ENCODE measurements around the gene ANKH. TPM values are rescaled to one million over a fixed set of nuclear protein-coding genes. Genes with fewer than 3 reads are reported as not detected.
"Not testable (repeated sequence)": the region's sequence is repeated elsewhere in the genome, so short reads cannot be mapped to it uniquely, and the experiment has no call there.

ANKH gene
- polyA plus RNA-seq, 4 donors = 33.0 to 82.2 (median 41.9) TPM

DNA sequence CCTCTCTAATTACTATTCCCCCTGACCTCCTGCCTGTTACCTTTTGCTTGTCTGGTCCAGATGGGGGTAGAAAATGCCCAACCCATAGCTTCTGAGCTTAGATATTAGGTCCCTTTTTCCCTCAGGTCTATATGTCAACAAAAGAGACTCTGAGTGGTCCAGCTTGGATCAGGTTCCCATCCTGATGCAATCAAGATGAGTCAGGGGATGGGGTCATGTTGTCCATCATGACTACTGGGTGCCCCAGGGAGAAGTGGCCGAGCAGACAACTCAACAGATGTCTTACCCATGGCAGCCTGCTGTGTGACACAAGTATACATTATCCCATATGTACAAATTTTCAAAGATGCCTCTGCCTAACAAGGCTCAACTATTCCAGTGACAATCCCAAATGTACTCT is 9.1 kb upstream of the ANKH start:
- no peak for FAIRE-seq
- H3K4me1 ChIP-seq (ENCODE audit: control insufficient read depth in 3 of 3, insufficient read depth in 2 of 3, low read depth in 1 of 3, low read length in 2 of 3) = peaks cover 0 to 19% (median 0%) of the 10 kb centered on the region in 3 donors
- H3K36me3 ChIP-seq (ENCODE audit: control insufficient read depth in 3 of 3, insufficient read depth in 2 of 3, low read depth in 1 of 3, low read length in 3 of 3) = no peaks in the 10 kb centered on the region
- 79 to 92% (median 84%) methylated on average over 1 of the region's 1 CpG for WGBS, 3 donors
- H3K27me3 ChIP-seq (ENCODE audit: control insufficient read depth in 3 of 3, insufficient read depth in 3 of 3, low read length in 3 of 3) = peaks cover 0 to 2% (median 0%) of the 10 kb centered on the region in 3 donors
- no peak for DNase-seq
- H3K9me3 ChIP-seq (ENCODE audit: control insufficient read depth in 2 of 2, insufficient read depth in 1 of 2, low read depth in 1 of 2, low read length in 1 of 2) = no peaks in the 10 kb centered on the region
- no peak overlapping the region for H3K4me3 ChIP-seq (ENCODE audit: low read depth in 1 of 3, low read length in 3 of 3)
- H3K27ac ChIP-seq (ENCODE audit: low read depth in 1 of 3, low read length in 2 of 3) = no peak overlapping the region

DNA sequence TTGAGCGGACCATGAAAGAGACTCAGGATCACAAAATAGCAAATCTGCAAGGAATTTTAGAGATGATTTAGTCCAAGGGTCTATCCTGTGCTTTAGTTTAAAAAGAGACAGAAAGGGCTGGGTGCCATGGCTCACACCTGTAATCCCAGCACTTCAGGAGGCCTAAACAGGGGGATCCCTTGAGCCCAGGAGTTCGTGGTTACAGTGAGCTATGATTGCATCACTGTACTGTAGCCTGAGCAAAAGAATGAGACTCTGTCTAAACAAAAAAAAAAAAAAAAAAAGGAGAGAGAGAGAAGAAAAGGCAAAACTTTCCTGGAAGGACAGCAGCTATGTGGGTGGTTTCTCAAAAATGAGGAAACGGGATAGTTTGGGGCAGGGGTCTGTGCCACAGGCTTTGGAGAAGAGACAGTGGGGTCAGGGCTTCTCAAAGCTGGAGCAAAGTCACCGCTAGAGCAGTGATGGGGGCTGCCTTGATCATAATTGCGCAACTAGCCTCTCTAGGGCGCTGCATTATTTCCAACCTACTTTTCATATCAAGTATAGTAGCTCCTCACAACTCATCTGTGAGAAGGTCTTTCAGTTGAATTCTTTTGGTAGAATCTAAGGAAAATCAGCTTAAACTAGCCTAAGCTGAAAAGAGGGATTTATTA is 8.5 kb upstream of the ANKH start:
- Histone ChIP-seq H3K4me3 (ENCODE audit: low read depth in 1 of 3, low read length in 3 of 3) (no peak overlapping the region), H3K36me3 (ENCODE audit: control insufficient read depth in 3 of 3, insufficient read depth in 2 of 3, low read depth in 1 of 3, low read length in 3 of 3) (no peaks in the 10 kb centered on the region), H3K9me3 (ENCODE audit: control insufficient read depth in 2 of 2, insufficient read depth in 1 of 2, low read depth in 1 of 2, low read length in 1 of 2) (no peaks in the 10 kb centered on the region), H3K27me3 (ENCODE audit: control insufficient read depth in 3 of 3, insufficient read depth in 3 of 3, low read length in 3 of 3) (peaks cover 0 to 2% (median 0%) of the 10 kb centered on the region in 3 donors), H3K27ac (ENCODE audit: low read depth in 1 of 3, low read length in 2 of 3) (peak overlapping the region in 1 of 3 donors; percentile 18), H3K4me1 (ENCODE audit: control insufficient read depth in 3 of 3, insufficient read depth in 2 of 3, low read depth in 1 of 3, low read length in 2 of 3) (peaks cover 0 to 19% (median 0%) of the 10 kb centered on the region in 3 donors)
- WGBS, 3 donors = 68 to 78% (median 74%) methylated on average over 6 of the region's 6 CpGs
- FAIRE-seq (no peak), DNase-seq (peak in 1 of 2 donors; percentile 62)

DNA sequence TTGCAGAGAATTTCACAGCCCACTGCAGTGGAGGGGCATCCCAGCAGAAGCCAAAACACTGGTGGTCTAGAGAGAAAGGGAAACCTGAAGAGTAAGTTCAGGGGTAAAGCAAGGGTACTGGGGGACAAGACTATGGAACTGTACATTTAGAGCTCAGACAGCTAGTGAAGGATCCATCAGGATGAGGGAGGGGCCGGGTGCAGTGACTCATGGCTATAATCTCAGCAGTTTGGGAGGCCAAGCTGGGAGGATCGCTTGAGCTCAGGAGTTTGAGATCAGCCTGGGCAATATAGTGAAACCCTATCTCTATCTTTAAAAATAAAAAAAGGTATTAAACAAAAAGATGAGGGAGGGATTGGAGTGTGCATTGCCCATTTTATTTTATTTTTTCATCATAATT is 7.8 kb upstream of the ANKH start:
- no peaks in the 10 kb centered on the region for H3K9me3 ChIP-seq (ENCODE audit: control insufficient read depth in 2 of 2, insufficient read depth in 1 of 2, low read depth in 1 of 2, low read length in 1 of 2)
- H3K36me3 ChIP-seq (ENCODE audit: control insufficient read depth in 3 of 3, insufficient read depth in 2 of 3, low read depth in 1 of 3, low read length in 3 of 3) = no peaks in the 10 kb centered on the region
- FAIRE-seq = no peak
- no peak for DNase-seq
- H3K27me3 ChIP-seq (ENCODE audit: control insufficient read depth in 3 of 3, insufficient read depth in 3 of 3, low read length in 3 of 3) = peaks cover 0 to 2% (median 0%) of the 10 kb centered on the region in 3 donors
- no peak overlapping the region for H3K4me3 ChIP-seq (ENCODE audit: low read depth in 1 of 3, low read length in 3 of 3)
- peaks cover 0 to 19% (median 0%) of the 10 kb centered on the region in 3 donors for H3K4me1 ChIP-seq (ENCODE audit: control insufficient read depth in 3 of 3, insufficient read depth in 2 of 3, low read depth in 1 of 3, low read length in 2 of 3)
- peak overlapping the region in 1 of 3 donors; percentile 18 for H3K27ac ChIP-seq (ENCODE audit: low read depth in 1 of 3, low read length in 2 of 3)
- 60 to 68% (median 64%) methylated on average over 2 of the region's 2 CpGs for WGBS, 3 donors

DNA sequence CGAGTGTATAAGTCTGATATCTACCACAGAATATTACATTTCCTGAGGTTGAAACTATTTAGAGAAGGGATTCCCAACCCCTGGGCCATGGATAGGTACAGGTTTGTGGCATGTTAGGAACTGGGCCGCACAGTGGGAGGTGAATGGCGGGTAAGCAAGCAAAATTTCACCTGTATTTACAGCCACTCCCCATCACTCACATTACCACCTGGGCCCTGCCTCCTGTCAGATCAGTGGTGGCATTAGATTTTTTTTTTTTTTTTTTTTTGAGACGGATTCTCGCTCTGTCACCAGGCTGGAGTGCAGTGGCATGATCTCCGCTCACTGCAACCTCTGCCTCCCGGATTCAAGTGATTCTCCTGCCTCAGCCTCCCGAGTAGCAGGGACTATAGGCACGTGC is 6.6 kb upstream of the ANKH start:
- WGBS, 3 donors = 92 to 95% (median 94%) methylated on average over 9 of the region's 9 CpGs
- H3K4me3 ChIP-seq (ENCODE audit: low read depth in 1 of 3, low read length in 3 of 3); H3K36me3 ChIP-seq (ENCODE audit: control insufficient read depth in 3 of 3, insufficient read depth in 2 of 3, low read depth in 1 of 3, low read length in 3 of 3); H3K9me3 ChIP-seq (ENCODE audit: control insufficient read depth in 2 of 2, insufficient read depth in 1 of 2, low read depth in 1 of 2, low read length in 1 of 2); H3K27me3 ChIP-seq (ENCODE audit: control insufficient read depth in 3 of 3, insufficient read depth in 3 of 3, low read length in 3 of 3); DNase-seq; FAIRE-seq; H3K27ac ChIP-seq (ENCODE audit: low read depth in 1 of 3, low read length in 2 of 3): not testable (repeated sequence)
- peaks cover 0 to 19% (median 0%) of the 10 kb centered on the region in 3 donors for H3K4me1 ChIP-seq (ENCODE audit: control insufficient read depth in 3 of 3, insufficient read depth in 2 of 3, low read depth in 1 of 3, low read length in 2 of 3)

DNA sequence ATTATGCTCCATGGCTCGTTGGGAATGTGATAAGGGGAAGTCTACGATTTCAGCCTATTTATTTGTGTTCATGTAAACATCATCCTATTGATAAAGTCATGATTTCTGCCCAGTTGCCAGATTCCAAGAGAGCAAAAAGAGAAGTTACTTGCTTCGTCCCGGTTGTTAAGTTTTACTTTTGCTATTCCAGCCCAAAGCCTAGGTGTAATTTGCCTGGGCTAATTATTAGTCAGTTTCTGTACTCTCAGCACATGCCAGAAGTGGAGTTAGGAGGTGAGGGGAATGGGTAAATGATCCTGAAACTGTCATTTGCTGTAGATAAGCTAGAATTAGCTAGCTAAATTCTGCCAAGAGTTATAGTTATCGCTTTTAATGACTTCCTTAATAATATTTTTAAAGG is 4.5 kb upstream of the ANKH start:
- peaks cover 0 to 2% (median 0%) of the 10 kb centered on the region in 3 donors for H3K27me3 ChIP-seq (ENCODE audit: control insufficient read depth in 3 of 3, insufficient read depth in 3 of 3, low read length in 3 of 3)
- H3K9me3 ChIP-seq (ENCODE audit: control insufficient read depth in 2 of 2, insufficient read depth in 1 of 2, low read depth in 1 of 2, low read length in 1 of 2) = no peaks in the 10 kb centered on the region
- 17 to 49% (median 26%) methylated on average over 5 of the region's 5 CpGs for WGBS, 3 donors
- H3K4me3 ChIP-seq (ENCODE audit: low read depth in 1 of 3, low read length in 3 of 3) = no peak overlapping the region
- peak in 1 of 2 donors; percentile 54 for DNase-seq
- H3K4me1 ChIP-seq (ENCODE audit: control insufficient read depth in 3 of 3, insufficient read depth in 2 of 3, low read depth in 1 of 3, low read length in 2 of 3) = peaks cover 0 to 19% (median 0%) of the 10 kb centered on the region in 3 donors
- no peaks in the 10 kb centered on the region for H3K36me3 ChIP-seq (ENCODE audit: control insufficient read depth in 3 of 3, insufficient read depth in 2 of 3, low read depth in 1 of 3, low read length in 3 of 3)
- H3K27ac ChIP-seq (ENCODE audit: low read depth in 1 of 3, low read length in 2 of 3) = peak overlapping the region in 2 of 3 donors; percentile 22 to 32
- no peak for FAIRE-seq

DNA sequence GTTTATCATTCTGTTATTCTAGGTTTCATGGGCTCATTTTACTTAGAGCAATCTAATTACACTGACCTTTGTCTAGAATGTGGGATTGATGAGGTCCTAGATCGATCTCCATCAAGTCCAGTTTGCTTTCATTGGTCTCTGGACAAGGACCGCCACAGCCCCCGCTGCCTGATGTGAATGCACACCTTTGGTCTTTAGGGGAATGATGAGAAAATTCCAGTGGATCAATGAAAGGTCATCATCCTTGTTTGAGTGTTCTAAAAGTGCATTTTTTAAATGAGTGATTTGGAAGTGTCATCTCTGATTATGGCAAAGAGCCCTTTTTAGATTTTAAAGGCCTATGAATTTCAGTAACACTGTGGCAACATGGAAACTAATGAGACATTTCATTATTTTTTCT is 2.2 kb upstream of the ANKH start:
- no peak overlapping the region for H3K4me3 ChIP-seq (ENCODE audit: low read depth in 1 of 3, low read length in 3 of 3)
- no peak overlapping the region for H3K27ac ChIP-seq (ENCODE audit: low read depth in 1 of 3, low read length in 2 of 3)
- DNase-seq = no peak
- FAIRE-seq = no peak
- peaks cover 0 to 8% (median 0%) of the 10 kb centered on the region in 3 donors for H3K4me1 ChIP-seq (ENCODE audit: control insufficient read depth in 3 of 3, insufficient read depth in 2 of 3, low read depth in 1 of 3, low read length in 2 of 3)
- H3K36me3 ChIP-seq (ENCODE audit: control insufficient read depth in 3 of 3, insufficient read depth in 2 of 3, low read depth in 1 of 3, low read length in 3 of 3) = no peaks in the 10 kb centered on the region
- peaks cover 0 to 2% (median 0%) of the 10 kb centered on the region in 3 donors for H3K27me3 ChIP-seq (ENCODE audit: control insufficient read depth in 3 of 3, insufficient read depth in 3 of 3, low read length in 3 of 3)
- WGBS, 3 donors = 89 to 94% (median 91%) methylated on average over 3 of the region's 3 CpGs
- no peaks in the 10 kb centered on the region for H3K9me3 ChIP-seq (ENCODE audit: control insufficient read depth in 2 of 2, insufficient read depth in 1 of 2, low read depth in 1 of 2, low read length in 1 of 2)

DNA sequence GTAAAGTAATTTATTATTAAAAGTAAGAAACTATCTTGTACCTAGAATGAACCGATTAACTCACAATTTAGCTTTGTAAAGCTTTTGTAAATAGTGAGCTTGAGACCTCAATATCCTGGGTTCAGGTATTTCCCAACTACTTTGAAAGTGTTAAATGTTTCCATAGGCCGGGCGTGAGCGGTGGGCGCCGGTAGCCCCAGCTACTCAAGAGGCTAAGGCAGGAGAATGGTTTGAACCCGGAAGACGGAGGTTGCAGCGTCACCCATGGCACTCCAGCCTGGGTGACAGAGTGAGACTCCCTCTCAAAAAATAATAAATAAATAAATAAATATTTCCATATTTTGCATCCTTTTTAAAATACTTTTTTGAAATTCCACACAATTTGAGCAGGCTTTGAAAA is 1.5 kb upstream of the ANKH start:
- FAIRE-seq (no peak), DNase-seq (no peak)
- no peak overlapping the region for H3K4me3 ChIP-seq (ENCODE audit: low read depth in 1 of 3, low read length in 3 of 3)
- H3K9me3 ChIP-seq (ENCODE audit: control insufficient read depth in 2 of 2, insufficient read depth in 1 of 2, low read depth in 1 of 2, low read length in 1 of 2) = no peaks in the 10 kb centered on the region
- no peaks in the 10 kb centered on the region for H3K36me3 ChIP-seq (ENCODE audit: control insufficient read depth in 3 of 3, insufficient read depth in 2 of 3, low read depth in 1 of 3, low read length in 3 of 3)
- H3K4me1 ChIP-seq (ENCODE audit: control insufficient read depth in 3 of 3, insufficient read depth in 2 of 3, low read depth in 1 of 3, low read length in 2 of 3) = peaks cover 0 to 13% (median 0%) of the 10 kb centered on the region in 3 donors
- peaks cover 0 to under 1% (median 0%) of the 10 kb centered on the region in 3 donors for H3K27me3 ChIP-seq (ENCODE audit: control insufficient read depth in 3 of 3, insufficient read depth in 3 of 3, low read length in 3 of 3)
- WGBS, 3 donors = 77 to 86% (median 79%) methylated on average over 9 of the region's 9 CpGs
- peak overlapping the region in 1 of 3 donors; percentile 94 for H3K27ac ChIP-seq (ENCODE audit: low read depth in 1 of 3, low read length in 2 of 3)

DNA sequence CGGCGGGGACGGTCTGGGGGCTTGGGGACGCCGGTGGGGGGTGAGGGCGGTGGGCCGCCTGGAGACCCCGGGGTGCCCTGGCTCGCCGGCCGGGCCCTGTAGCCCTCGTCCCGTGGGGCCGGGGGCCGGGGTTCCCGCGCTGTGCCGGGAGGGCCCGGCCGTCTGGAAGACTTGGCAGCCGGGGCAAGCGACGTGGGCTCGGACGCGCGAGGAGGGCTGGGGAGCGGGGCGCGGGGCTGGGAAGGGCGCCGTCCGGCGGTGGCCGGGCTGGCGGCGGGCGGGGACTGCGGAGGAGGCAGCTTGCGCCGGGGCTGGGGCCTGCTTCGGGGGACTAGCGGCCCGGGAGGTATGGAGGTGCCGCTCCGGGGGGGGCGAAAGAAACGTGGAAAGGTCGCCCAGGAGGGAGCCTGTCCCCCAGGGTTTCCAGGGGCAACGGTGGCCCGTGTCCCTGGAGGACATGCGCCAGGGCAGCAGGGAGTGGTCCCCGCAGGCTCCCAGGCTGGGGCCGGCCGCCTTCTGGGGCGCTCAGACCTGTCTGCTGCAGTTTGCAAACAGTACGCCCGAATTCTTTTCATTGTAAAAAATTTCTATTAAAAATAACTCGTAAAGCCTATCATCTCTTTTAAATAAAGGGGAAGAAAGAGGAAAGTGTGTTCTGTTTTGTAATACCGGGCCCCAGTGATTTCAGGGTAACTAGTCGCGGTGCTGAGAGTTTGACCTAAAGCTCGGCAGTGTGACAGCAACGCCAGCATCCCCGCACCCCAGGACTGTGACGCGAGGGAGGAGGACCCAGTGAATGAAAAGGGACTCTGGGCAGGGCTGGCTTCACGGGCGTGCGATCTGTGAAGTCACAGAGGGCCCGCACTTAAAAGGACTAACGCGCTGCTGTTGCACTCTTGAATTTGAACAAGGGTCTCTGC is 752 bp upstream of the ANKH start:
- peak overlapping the region; percentile 64 to 94 (median 83) for H3K4me3 ChIP-seq (ENCODE audit: low read depth in 1 of 3, low read length in 3 of 3)
- H3K36me3 ChIP-seq (ENCODE audit: control insufficient read depth in 3 of 3, insufficient read depth in 2 of 3, low read depth in 1 of 3, low read length in 3 of 3) = no peaks in the 10 kb centered on the region
- WGBS, 3 donors = 1 to 5% (median 3%) methylated on average over 28 to 73 of the region's 73 CpGs
- peaks cover 0 to 13% (median 0%) of the 10 kb centered on the region in 3 donors for H3K4me1 ChIP-seq (ENCODE audit: control insufficient read depth in 3 of 3, insufficient read depth in 2 of 3, low read depth in 1 of 3, low read length in 2 of 3)
- FAIRE-seq (no peak), DNase-seq (peak; percentile 86 to 91)
- H3K27ac ChIP-seq (ENCODE audit: low read depth in 1 of 3, low read length in 2 of 3) = peak overlapping the region; percentile 88 to 94 (median 92)
- no peaks in the 10 kb centered on the region for H3K9me3 ChIP-seq (ENCODE audit: control insufficient read depth in 2 of 2, insufficient read depth in 1 of 2, low read depth in 1 of 2, low read length in 1 of 2)
- H3K27me3 ChIP-seq (ENCODE audit: control insufficient read depth in 3 of 3, insufficient read depth in 3 of 3, low read length in 3 of 3) = no peaks in the 10 kb centered on the region
